Activated CD8-positive, alpha-beta memory T cell treated with anti-CD3 and anti-CD28 coated beads, Interleukin-2, amount 50 U/mL, for 1 hour (primary cell): ENCODE data around the gene HIGD1C.

ENCODE experiments used
- DNase-seq: peaks from one replicate; pipeline ENCODE4 v3.0.0-alpha.2; 2020; ENCODE audit errors: extremely low read depth

HIGD1C gene

GRCh38 chr12:51018956-51019355, 66.6 kb downstream of the HIGD1C start:
- no peak for DNase-seq

GRCh38 chr12:51019927-51020326, 67.6 kb downstream of the HIGD1C start:
- no peak for DNase-seq
